B cell (primary cell): Measurements from ENCODE around the gene ARAP1. TPM values are rescaled to one million over a fixed set of nuclear protein-coding genes. Genes with fewer than 3 reads are reported as not detected.

Source experiments
- ATAC-seq: fragments of 200-7000 bp; cut with Tn5 transposase; one replicate; pipeline ENCODE4 v1.10.0; 2021; ENCODE audit warnings: low read depth, mild to moderate bottlenecking, moderate number of reproducible peaks, moderate library complexity
- CTCF ChIA-PET: fragments of 350-600 bp; sonication (Branson Sonifier 250); formaldehyde crosslinking; loops from one replicate; lab custom pipeline; 2021; ENCODE audit warnings: antibody characterized with exemption, inconsistent platforms; lab: Charles Lee
- POLR2A ChIA-PET: fragments of 350-600 bp; sonication (Branson Sonifier 250); formaldehyde crosslinking; loops from one replicate; lab custom pipeline; 2021; ENCODE audit warnings: antibody characterized with exemption; lab: Charles Lee
- DNase-seq: peaks from one replicate; pipeline ENCODE4 v3.0.0; 2013
- H2AFZ ChIP-seq: 2 replicates; pipeline ENCODE4 v1.6.1; 2012; ENCODE audit warnings: mild to moderate bottlenecking, low read depth, low read length; ENCODE audit not compliant: insufficient read depth, poor library complexity, severe bottlenecking
- H3K27ac ChIP-seq, 2 donors: 1 replicate in 1 of 2; 2 replicates in 1 of 2; pipeline ENCODE4 v1.5.1; 2012 to 2013; ENCODE audit warnings: low read length in 2 of 2, mild to moderate bottlenecking in 2 of 2, moderate library complexity in 1 of 2
- H3K27me3 ChIP-seq, 4 experiments: fragments of 200-600 bp in 1 of 4; sonication (generic) in 1 of 4; replicated peaks in 1 of 4; 1 replicate in 2 of 4; 2 replicates in 2 of 4; pipeline versions ENCODE4 v1.6.1 to v1.7.0; 2013 to 2016; ENCODE audit warnings: low read length in 3 of 4, mild to moderate bottlenecking in 2 of 4, mixed read lengths in 1 of 4, moderate library complexity in 1 of 4; ENCODE audit not compliant: insufficient read depth in 4 of 4, control insufficient read depth in 3 of 4; ENCODE audit errors: control extremely low read depth in 1 of 4
- H3K36me3 ChIP-seq, 2 experiments: replicated peaks in 1 of 2; 1 replicate in 1 of 2; 2 replicates in 1 of 2; pipeline versions ENCODE4 v1.6.1 to v1.7.1; 2013; ENCODE audit warnings: low read length in 1 of 2; ENCODE audit not compliant: insufficient read depth in 2 of 2, control insufficient read depth in 1 of 2; ENCODE audit errors: control extremely low read depth in 1 of 2, extremely low read depth in 1 of 2
- H3K4me1 ChIP-seq, 2 donors: fragments of 200-600 bp in 1 of 2; sonication (generic) in 1 of 2; 1 replicate in 1 of 2; 2 replicates in 1 of 2; pipeline versions ENCODE4 v1.5.1 to v1.6.1; 2013 to 2017; ENCODE audit warnings: low read length in 2 of 2; ENCODE audit not compliant: control insufficient read depth in 2 of 2, insufficient read depth in 2 of 2
- H3K4me2 ChIP-seq: replicated peaks from 2 replicates; pipeline ENCODE3; 2012; ENCODE audit warnings: mild to moderate bottlenecking, low read depth, low read length; ENCODE audit not compliant: poor library complexity, severe bottlenecking
- H3K4me3 ChIP-seq, 5 experiments: fragments of 200-600 bp in 1 of 5; sonication (generic) in 1 of 5; 1 replicate in 3 of 5; 2 replicates in 2 of 5; pipeline versions ENCODE4 v1.5.1 to v1.7.0; 2011 to 2016; ENCODE audit warnings: low read length in 4 of 5, mild to moderate bottlenecking in 4 of 5, low read depth in 2 of 5, control low read depth in 1 of 5, moderate library complexity in 1 of 5; ENCODE audit not compliant: insufficient read depth in 1 of 5; ENCODE audit errors: control extremely low read depth in 1 of 5, extremely low read depth in 1 of 5
- H3K79me2 ChIP-seq: fragments of 200-600 bp; sonication (generic); one replicate; pipeline ENCODE4 v1.6.0; 2016; ENCODE audit warnings: low read length; ENCODE audit not compliant: control insufficient read depth, insufficient read depth
- H3K9ac ChIP-seq: fragments of 200-600 bp; sonication (generic); 2 replicates; pipeline ENCODE4 v1.6.1; 2017; ENCODE audit warnings: mild to moderate bottlenecking, low read length, moderate library complexity
- H3K9me3 ChIP-seq, 3 donors: one replicate each; pipeline versions ENCODE4 v1.6.1 to v1.7.1; 2013; ENCODE audit warnings: low read length in 2 of 3; ENCODE audit not compliant: control insufficient read depth in 2 of 3, insufficient read depth in 1 of 3; ENCODE audit errors: control extremely low read depth in 1 of 3
- H4K20me1 ChIP-seq: 2 replicates; pipeline ENCODE4 v1.6.0; 2012; ENCODE audit warnings: mild to moderate bottlenecking, low read length; ENCODE audit not compliant: insufficient read depth, control insufficient read depth, poor library complexity, severe bottlenecking
- H3K27ac Mint-ChIP-seq: one replicate; pipeline ENCODE4 v1.8.0; 2021; ENCODE audit warnings: mixed read lengths
- H3K27me3 Mint-ChIP-seq: one replicate; pipeline ENCODE4 v1.8.0; 2021; ENCODE audit warnings: mixed read lengths
- H3K4me1 Mint-ChIP-seq: one replicate; pipeline ENCODE4 v1.8.0; 2021; ENCODE audit warnings: mixed read lengths
- H3K4me3 Mint-ChIP-seq: one replicate; pipeline ENCODE4 v1.8.0; 2021; ENCODE audit warnings: mixed read lengths
- H3K9me3 Mint-ChIP-seq: one replicate; pipeline ENCODE4 v1.8.0; 2022; ENCODE audit warnings: mixed read lengths; ENCODE audit not compliant: insufficient read depth
- EZH2 ChIP-seq: IDR thresholded peaks from 2 replicates; pipeline ENCODE4 v1.6.1; 2012; ENCODE audit warnings: borderline replicate concordance, low read depth, mild to moderate bottlenecking, moderate library complexity, low read length; ENCODE audit not compliant: insufficient read depth, poor library complexity, severe bottlenecking
- WGBS: methylation state at CpG from one replicate; pipeline ENCODE4 v1.1.5; 2013; ENCODE audit warnings: missing lambda C conversion rate; ENCODE audit not compliant: insufficient coverage; 5-methylcytosine and 5-hydroxymethylcytosine counted together
- intact Hi-C: fragments of 100-400 bp; cut with micrococcal nuclease; formaldehyde crosslinking; loops from one replicate; pipeline ENCODE4 v1.10.0; 2022
- polyA plus RNA-seq: library from polyadenylated mRNA; depleted of rRNA; stranded (reverse); fragments of >200 nt; gene quantifications from 2 replicates; pipeline ENCODE4 v1.2.3, GENCODE V29; 2012
- total RNA-seq, 2 donors: library from RNA; stranded (reverse); fragments of 120-200 nt in 1 of 2; gene quantifications; 1 replicate in 1 of 2; 2 replicates in 1 of 2; pipeline versions ENCODE4 v1.2.3 to v1.2.4, GENCODE V29; 2013 to 2022
- TF ChIP-seq, protein P1 (sequence below): fragments of 200-600 bp; IDR thresholded peaks from one replicate; pipeline ENCODE4 v1.8.0; 2022; ENCODE audit warnings: antibody characterized with exemption, mild to moderate bottlenecking

ARAP1 gene
- total and polyA plus RNA-seq, 2 donors (not counting 1 experiment from before 2014, with no cell fraction given), result 143 to 242 TPM

DNA sequence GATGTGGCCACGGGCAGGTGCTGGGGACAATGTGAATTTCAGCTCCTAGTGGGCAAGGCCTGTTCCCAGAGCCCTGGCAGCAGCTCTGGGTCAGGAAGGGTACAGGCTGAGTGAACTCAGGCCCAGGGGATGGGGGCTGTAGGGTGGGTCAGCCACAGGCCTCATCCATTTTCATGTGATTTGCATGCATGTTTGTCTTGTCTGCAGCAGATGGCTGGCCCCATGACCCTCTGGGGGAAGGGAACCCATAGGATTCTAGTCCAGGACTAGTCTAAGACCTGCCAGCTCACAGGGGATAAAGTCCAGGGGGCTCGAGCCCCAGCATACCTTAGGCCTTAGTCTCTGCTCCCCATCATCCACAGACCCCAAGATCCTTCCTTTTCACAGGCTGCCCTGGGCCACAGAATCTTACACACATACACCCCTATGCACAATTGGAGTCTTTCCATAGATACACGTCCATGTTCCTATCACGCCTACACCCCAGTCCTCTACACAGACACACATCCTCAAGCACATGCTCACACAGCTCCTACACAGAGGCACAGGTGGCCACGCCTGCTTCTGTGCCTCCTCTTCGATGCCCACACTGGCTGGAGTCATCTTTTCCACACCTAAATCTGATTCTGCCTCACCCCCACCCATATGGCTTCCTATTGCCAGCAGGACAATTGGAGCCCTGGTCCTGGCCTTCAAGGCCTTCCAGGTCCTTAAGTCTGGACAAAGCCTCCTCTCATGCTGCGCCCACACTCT, 103.6 kb downstream of the ARAP1 start:
- H3K79me2 ChIP-seq, result no peaks in the 10 kb centered on the region
- peaks cover 10% of the 10 kb centered on the region for H3K27me3 Mint-ChIP-seq
- no peak overlapping the region for H3K27ac Mint-ChIP-seq
- ChIA-PET POLR2A (no interaction called here), CTCF (interaction anchor here (0.6 to 1.6 kb wide), 3 partner anchors 60 to 139 kb away, joined by 3 to 4 read pairs (median 4); no protein-coding TSS in a partner anchor)
- no peaks in the 10 kb centered on the region for H3K36me3 ChIP-seq
- no peaks in the 10 kb centered on the region for H4K20me1 ChIP-seq
- H2AFZ ChIP-seq, result no peak overlapping the region
- DNase-seq (no peak), ATAC-seq (no peak)
- H3K27ac ChIP-seq, result no peak overlapping the region
- no peak overlapping the region for H3K4me3 ChIP-seq
- no peak for TF ChIP-seq EZH2
- TF ChIP-seq, protein P1, sequence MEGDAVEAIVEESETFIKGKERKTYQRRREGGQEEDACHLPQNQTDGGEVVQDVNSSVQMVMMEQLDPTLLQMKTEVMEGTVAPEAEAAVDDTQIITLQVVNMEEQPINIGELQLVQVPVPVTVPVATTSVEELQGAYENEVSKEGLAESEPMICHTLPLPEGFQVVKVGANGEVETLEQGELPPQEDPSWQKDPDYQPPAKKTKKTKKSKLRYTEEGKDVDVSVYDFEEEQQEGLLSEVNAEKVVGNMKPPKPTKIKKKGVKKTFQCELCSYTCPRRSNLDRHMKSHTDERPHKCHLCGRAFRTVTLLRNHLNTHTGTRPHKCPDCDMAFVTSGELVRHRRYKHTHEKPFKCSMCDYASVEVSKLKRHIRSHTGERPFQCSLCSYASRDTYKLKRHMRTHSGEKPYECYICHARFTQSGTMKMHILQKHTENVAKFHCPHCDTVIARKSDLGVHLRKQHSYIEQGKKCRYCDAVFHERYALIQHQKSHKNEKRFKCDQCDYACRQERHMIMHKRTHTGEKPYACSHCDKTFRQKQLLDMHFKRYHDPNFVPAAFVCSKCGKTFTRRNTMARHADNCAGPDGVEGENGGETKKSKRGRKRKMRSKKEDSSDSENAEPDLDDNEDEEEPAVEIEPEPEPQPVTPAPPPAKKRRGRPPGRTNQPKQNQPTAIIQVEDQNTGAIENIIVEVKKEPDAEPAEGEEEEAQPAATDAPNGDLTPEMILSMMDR, result no peak
- H3K4me2 ChIP-seq, result no peak overlapping the region
- peaks cover 2% of the 10 kb centered on the region for H3K4me1 Mint-ChIP-seq
- H3K27me3 ChIP-seq, result peaks cover 0 to 4% (median 1%) of the 10 kb centered on the region in 4 experiments
- no peak overlapping the region for H3K4me3 Mint-ChIP-seq
- H3K4me1 ChIP-seq, result no peaks in the 10 kb centered on the region
- intact Hi-C loops, result no loop called here
- no peaks in the 10 kb centered on the region for H3K9me3 ChIP-seq
- WGBS, result 88% methylated on average over 7 of the region's 7 CpGs
- no peaks in the 10 kb centered on the region for H3K9me3 Mint-ChIP-seq
- no peak overlapping the region for H3K9ac ChIP-seq

DNA sequence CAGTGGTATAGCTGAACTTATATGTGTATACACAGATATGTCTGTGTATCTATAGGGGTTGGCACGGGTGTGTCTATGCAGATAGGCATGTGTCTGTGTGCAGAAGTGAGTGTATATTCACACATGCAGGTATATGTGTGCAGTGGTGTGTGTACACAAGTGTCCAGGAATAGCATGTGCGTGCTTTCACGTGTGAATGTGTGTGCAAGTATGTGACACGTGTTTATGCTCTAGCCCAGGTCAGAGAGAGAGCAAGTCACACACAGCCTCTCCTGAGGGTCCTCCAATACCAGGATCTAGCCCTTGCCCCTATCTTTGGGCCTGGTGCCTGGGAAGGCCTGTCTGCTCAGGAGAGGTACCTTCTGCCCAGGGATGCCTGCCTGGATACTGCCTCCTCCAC, 104.3 kb downstream of the ARAP1 start:
- TF ChIP-seq EZH2, result no peak
- TF ChIP-seq, protein P1, result no peak
- Mint-ChIP-seq H3K27ac (no peak overlapping the region), H3K4me1 (peaks cover 2% of the 10 kb centered on the region), H3K4me3 (no peak overlapping the region), H3K9me3 (no peaks in the 10 kb centered on the region), H3K27me3 (peaks cover 10% of the 10 kb centered on the region)
- CTCF ChIA-PET, result interaction anchor here (0.6 to 1.6 kb wide), 2 partner anchors 61 to 139 kb away, joined by 4 read pairs; no protein-coding TSS in a partner anchor
- H3K27me3 ChIP-seq, result peaks cover 0 to 9% (median 1%) of the 10 kb centered on the region in 4 experiments
- H3K9ac ChIP-seq, result no peak overlapping the region
- no peak overlapping the region for H2AFZ ChIP-seq
- no peak overlapping the region for H3K27ac ChIP-seq
- intact Hi-C loops, result no loop called here
- POLR2A ChIA-PET, result no interaction called here
- H4K20me1 ChIP-seq, result no peaks in the 10 kb centered on the region
- ATAC-seq (no peak), DNase-seq (no peak)
- H3K4me2 ChIP-seq, result no peak overlapping the region
- no peaks in the 10 kb centered on the region for H3K79me2 ChIP-seq
- WGBS, result 89% methylated on average over 3 of the region's 4 CpGs
- no peaks in the 10 kb centered on the region for H3K9me3 ChIP-seq
- no peaks in the 10 kb centered on the region for H3K36me3 ChIP-seq
- H3K4me3 ChIP-seq, result no peak overlapping the region
- peaks cover 4% of the 10 kb centered on the region in 2 donors for H3K4me1 ChIP-seq
